Kidney glomerular epithelial cell (primary cell): ENCODE measurements around the gene ZNF793.

ENCODE experiments used
- DNase-seq: peaks from one replicate; lab custom pipeline; 2025; lab: John Stamatoyannopoulos, UW

The ZNF793 gene

GRCh38 chr19:37565370-37565669 is 58.6 kb downstream of the ZNF793 start:
- DNase-seq: no peak

- DNase-seq: no peak
Observed at GRCh38 chr19:37572203-37572602, 65.5 kb downstream of the ZNF793 start.

- DNase-seq: no peak
Observed at GRCh38 chr19:37583340-37583739, 76.6 kb downstream of the ZNF793 start.
